Measurements from ENCODE around the gene SDHAF1.
"Not testable (repeated sequence)": the region's sequence is repeated elsewhere in the genome, so short reads cannot be mapped to it uniquely, and the experiment has no call there.

SDHAF1 gene

DNA sequence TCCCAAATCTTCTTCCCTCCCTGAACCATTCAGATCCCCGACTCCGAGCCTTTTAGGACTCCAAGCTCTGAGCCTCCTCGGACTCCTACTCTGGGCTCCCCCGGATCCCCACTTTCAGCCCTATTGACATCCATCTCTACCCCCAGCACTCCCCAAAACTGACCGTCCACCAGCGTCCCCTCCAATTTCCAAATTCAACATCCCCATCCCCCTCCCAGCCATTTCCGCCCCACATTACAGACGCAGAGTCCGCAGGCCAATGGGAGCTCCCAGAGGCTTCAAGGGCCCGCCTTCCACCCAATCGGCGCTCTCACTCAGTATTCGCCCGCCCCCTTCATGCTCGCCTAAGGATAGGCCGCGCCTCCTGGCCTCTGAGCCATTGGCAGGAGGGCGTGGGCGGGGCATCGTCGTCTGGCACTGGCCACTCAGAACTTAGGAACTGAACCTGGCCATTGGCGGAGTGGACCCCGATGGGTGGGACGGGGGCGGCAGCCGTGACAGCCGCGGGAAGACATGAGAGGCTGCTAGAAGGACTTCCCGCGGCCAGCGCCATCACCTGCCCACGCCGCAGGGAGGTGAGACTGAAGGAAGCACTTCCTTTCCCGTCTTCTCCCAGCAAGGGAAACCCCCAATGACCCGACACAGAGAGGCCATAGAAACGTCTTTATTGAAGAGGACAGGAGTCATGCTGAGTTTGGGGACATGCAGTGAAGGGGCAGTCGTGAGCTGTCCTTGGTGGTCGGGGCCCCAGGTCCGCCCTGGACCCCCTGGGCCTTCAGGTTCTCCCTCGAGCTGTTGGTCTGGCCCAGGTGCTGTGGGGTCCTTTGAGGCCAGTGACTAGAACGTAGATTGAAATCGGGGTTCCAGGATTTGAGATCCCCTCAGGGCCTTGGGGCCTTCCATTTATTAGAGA, 19.3 kb downstream of the SDHAF1 start, which contains the start of gene ALKBH6:
Gene ALKBH6 (minus strand): TSS at position 202 of the 913 bp plus-strand sequence. CDS start 816 bp downstream, outside the sequence.
- DNase-seq (ENCODE audit: low read depth in 2 of 2) = peak; percentile 96

DNA sequence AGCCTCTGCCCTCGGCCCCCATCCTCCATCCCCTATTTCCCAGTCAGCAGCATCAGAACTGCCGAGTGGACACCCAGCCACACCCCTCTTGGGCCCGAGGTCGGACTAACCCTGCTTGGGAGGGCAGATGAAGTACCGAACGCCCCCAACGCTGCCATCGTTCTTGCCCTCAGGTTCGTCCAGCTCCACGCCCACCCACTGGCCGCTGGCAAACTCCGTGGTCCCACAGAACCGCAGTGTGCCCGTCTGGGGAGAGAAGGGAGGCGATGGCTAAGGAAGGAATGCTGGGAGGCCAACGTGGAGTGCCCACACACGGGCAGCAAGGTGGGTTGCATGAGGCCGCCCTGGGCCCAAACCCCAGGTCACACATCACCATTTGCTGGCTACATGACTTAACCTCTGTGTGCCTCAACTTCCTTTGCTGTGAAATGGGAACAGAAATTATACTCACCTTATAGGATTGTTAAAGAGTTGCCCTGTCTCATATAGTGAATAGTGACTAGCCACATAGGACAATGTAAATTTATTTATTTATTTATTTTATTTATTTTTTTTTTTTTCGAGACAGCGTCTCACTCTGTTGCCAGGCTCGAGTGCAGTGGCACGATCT, 24.2 kb downstream of the SDHAF1 start:
- no peak for DNase-seq (ENCODE audit: low read depth in 2 of 2)

DNA sequence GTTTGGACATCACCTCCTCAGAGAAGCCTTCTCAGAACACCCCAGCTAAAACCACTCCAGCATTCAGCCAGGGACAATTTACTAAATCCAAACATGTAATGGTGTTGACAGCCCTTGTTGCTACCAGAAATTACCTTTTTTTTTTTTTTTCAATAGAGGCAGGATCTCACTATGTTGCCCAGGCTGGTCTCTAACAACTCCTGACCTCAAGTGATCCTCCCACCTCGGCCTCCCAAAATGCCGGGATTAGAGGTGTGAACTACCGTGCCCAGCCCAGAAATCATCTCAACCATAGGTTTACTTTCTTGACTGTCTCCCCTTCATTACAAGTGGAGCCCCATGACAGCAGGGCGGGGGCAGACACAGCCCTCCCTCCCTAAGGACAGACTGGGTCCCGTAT, 28.4 kb downstream of the SDHAF1 start:
- DNase-seq (ENCODE audit: low read depth in 2 of 2) = no peak

DNA sequence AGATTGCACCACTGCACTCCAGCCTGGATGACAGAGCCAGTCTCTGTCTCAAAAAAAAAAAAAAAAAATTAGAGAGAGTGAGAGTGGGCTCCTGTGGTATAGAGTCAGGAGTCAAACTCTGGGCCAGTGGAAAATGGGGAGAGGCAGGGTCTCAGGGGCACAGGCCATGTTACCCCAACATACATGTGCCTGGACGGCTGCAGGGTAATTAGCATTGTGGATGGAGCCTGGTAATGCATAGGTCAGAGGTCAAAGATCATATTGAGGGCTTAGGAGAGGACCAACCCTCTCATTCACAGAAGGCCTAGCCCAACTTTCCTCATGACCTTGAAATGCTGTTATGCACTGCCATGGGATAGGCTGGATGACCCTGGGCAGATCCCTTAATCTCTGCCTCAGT, 30.6 kb downstream of the SDHAF1 start:
- no peak for DNase-seq (ENCODE audit: low read depth in 2 of 2)

DNA sequence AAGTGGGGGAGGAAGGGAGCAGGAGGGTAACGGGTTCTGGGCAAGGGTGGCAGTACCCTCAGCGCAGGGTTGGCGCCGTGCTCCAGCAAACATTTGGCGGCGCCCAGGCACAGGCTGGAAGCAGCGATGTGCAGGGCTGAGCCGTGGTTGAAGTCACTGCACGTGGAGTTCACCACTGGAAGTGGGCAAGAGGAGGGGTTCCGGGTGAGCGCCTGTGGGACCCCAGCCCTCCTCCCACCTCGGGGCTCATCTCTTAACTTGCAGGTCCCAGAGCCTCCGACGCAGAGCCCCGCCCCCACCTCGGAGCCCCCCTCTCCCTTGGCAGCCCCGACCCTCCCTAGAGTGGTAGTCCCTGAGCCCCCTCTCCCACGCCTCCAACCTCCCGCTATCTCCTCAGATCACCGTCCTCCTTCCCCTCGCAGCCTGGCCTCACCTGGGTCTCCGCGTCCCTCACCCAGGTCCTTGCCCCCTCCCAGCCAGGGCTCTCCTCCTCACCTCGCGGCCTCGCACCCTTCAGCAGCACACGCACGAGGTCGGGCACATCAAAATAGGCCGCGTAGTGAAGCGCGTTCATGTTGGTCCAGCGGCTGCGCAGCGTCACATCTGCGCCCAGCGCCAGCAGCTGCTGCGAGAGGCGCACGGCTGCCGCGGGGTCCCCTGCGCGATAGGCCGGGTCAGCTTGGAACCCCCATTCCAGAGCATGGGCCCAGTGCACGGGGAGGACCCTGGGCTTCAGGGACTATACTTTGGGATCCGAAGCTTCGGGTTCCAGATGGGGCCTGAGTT, 31.3 kb downstream of the SDHAF1 start:
- DNase-seq (ENCODE audit: low read depth in 2 of 2) = no peak

DNA sequence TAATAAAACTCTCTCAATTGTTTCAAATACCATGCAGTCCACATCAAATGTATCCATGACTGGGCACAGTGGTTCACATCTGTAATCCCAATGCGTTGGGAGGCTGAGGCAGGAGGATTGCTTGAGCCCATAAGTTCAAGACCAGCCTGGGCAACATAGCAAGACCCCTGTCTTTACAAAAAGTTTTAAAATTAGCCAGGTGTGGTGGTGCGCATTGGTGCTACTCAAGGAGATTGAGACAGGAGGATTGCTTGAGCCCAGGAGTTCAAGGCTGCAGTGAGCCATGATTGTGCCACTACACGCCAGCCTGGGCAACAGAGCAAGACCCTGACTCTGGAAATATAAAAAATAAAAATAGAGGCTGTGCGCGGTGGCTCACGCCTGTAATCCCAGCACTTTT, 32.7 kb downstream of the SDHAF1 start:
- no peak for DNase-seq (ENCODE audit: low read depth in 2 of 2)

DNA sequence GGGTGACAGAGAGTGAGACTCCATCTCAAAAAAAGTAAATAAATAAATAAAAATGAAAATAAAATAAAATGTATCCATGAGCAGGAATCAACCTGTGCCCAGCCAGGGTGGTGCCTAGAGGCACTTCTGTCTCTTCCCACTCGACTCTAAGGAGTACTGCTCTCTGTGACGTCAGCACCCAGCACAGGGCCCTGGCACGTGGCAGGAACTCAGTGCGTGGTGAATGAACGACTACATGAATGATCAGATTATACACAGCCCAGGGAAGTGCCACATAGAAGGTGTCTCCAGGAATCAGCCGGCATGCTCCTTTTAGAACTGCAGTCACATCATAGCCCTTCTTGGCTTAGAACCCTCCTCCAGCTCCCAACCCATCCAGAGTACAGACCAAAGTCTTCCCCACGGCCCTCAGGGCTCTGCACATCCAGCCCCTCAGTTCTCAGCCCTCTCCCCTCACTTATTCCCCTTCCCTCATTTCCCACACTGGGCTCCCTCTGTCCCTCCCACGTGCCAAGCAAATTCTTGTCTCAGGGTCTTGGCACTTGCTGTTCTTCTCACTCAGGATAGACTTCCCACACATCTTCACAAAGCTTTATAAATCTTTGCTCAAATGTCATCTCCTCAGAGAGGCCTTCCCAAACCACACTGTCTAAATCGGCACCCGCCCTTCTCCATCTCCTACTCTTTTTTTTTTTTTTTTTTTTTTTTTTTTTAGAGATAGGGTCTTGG, 33.5 kb downstream of the SDHAF1 start:
- no peak for DNase-seq (ENCODE audit: low read depth in 2 of 2)

DNA sequence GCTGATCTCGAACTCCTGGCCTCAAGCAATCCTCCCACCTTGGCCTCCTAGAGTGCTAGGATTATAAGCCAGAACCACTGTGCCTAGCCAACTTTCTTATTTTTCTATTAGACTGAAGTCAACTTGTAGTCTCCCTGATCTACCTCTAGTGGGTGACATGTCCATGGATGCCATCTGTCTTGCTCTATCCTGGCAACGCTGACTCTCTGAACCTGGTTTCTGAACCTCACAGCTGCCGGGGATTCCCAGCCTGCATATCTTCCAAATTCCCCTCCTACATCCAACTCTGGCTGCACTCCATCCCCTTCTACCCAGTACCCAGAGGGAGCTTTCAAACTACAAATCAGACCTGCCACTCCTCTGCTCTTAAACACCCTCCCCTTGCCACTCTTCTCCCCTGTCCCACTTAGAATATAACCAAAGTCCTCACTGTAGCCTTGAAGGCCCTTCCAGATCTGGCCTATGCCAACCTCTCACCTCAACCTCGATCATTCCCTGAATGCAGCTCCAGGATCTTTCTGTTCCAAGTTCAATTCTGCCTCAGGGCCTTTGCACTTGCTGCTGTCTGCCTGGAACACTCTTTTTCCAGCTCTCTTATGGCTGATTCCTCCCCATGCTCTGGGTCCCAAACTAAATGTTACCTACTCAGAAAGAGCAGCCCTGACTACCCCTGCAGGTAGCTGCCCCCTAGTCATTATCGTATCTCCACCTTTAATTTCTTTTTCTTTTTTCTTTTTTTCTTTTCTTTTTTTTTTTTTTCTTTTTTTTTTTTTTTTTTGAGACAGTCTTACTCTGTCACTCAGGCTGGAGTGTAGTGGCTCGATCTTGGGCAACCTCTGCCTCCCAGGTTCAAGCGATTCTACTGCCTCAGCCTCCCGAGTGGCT, 35.5 kb downstream of the SDHAF1 start:
- DNase-seq (ENCODE audit: low read depth in 2 of 2) = no peak

DNA sequence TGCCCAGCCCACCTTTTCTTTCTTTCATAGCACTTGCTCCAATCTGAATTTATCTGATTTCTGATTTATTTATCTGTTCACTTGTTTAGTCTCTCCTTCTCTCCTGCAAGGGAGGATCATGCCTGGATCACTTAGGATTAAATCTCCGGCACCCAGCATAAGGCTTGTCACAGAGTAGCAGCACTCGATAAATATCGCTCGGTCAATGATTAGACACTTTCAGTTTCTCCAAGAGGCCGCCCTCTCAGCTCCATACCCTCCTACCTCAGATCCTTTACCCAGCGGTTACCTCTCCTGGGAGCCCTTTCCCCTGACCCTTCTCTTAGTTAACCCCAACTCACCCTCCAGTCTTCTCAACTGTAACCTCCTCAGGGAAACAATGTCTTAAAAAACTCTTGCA, 36.3 kb downstream of the SDHAF1 start:
- DNase-seq (ENCODE audit: low read depth in 2 of 2) = no peak

DNA sequence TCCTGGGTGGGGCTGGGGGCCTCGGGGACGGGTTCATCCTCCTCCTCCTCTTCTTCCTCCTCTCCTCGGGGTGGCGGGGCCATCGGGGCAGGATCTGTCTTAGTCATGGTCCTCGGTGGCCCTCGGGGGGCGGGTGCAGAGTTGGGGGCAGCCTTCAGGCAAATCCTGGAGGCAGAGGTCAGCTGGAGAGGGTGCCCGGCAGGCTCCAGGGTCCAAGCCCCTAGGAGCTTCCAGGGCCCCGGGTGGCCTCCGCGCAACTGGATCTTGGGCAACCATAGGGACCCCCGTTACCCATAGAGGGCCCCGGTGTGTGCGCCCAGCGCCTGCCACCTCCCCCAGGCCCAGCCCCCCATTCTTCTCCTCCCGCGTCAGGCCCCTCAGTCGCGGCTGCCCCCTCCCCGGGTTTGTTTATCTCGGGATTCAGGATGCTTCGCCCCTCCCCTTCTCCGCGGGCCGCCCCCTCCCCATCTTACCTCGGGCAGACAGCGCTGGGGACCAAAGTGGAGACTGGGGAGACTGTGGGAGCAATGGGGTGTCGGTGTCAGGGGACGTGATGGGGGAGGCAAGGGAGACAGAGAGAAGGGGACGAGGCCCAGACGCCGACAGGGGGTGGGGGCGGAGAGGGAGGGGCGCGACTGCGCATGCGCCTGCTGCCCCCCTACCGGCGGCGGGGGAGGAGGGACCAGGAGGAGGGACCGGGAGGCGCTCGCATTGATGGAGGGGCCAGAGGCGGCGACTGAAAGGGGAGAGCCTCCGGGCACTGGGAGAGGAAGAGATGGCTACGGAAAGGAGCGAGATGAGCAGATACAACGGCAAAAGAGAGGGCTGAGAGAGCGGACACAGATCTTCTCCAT, 37.5 kb downstream of the SDHAF1 start, which contains the start of gene CLIP3:
Gene CLIP3 (minus strand): TSS at position 623 of the 854 bp plus-strand sequence. CDS start 516 bp downstream, at position 107.
- DNase-seq (ENCODE audit: low read depth in 2 of 2) = peak; percentile 57 to 58

DNA sequence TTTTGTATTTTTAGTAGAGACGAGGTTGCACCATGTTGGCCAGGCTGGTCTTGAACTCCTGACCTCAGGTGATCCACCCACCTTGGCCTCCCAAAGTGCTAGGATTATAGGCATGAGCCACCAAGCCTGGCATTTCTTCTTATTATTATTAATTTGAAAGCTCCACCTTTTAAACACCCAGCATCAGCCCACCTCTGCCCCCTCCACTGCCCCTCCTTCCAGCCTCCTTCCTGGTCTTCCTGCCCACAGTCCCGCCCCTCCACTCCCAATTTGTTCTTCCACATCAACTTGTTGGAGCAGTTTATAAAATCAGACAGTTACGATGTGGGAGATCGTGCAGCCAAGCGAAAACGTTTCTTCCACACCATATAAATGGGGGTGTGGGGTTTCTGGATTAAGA, 45.5 kb downstream of the SDHAF1 start:
- no peak for DNase-seq (ENCODE audit: low read depth in 2 of 2)

DNA sequence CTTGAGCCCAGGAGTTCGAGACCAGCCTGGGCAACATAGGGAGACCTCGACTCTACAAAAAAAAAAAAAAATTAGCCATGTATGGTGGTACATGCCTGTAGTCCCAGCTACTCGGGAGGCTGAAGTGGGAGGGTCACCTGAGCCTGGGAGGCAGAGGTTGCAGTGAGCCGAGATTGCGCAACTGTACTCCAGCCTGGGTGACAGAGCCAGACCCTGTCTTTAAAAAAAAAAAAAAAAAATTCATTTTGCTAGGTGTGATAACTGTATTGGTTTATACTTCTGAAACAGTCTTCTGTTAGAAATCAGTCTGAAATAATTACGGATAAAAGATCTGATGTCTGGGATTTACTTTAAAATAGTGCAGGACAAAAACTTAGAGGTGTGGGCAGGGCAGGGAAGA, 46.1 kb downstream of the SDHAF1 start:
- not testable (repeated sequence) for DNase-seq (ENCODE audit: low read depth in 2 of 2)

DNA sequence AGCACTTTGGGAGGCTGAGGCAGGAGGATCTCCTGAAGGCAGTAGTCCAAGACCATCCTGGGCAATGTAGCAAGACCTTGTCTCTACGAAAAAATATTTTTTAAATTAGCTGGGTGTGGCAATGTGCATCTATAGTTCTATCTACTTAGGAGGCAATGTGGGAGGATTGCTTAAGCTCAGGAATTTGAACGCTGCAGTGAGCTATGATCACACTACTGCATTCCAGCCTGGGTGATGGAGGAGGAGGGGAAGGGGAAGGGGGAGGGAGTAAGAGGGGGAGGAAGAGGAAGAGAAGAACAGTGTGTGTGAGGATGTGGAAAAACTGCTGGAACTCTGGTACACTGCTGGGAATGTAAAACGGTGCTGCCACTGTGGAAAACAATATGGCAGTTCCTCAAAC, 46.8 kb downstream of the SDHAF1 start:
- peak; percentile 87 to 88 for DNase-seq (ENCODE audit: low read depth in 2 of 2)

DNA sequence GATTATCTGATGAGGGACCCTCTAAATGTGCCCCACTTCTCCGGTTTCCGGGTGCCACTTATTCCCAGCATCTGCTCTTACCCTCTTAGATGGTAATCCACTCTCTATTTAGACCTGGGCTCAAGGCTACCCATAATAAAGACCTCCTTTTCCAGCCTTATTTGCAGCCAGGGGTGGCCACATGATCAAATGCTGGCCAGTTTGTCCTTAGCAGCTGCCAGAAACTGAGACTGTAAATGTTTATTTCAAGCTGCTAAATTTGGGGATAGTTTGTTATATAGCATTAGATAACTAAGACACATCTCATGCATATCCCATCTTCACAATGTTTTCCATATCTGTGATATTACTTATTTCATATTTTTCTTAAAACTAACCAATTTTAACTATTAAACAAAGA, 49.0 kb downstream of the SDHAF1 start:
- no peak for DNase-seq (ENCODE audit: low read depth in 2 of 2)

Measured in fibroblast of skin of left quadriceps (primary cell).